GM18861 (cell line): ENCODE results near the gene POC1A.
"Not testable (repeated sequence)": the region's sequence is repeated elsewhere in the genome, so short reads cannot be mapped to it uniquely, and the experiment has no call there.

ENCODE experiments used
- ATAC-seq: cut with Tn5 transposase; IDR thresholded peaks from one replicate; pipeline ENCODE4 v1.9.1; 2021; ENCODE audit not compliant: unreplicated experiment

Gene POC1A

GRCh38 chr3:52051444-52051843 is 102.8 kb downstream of the POC1A start:
- no peak for ATAC-seq

- ATAC-seq, result no peak
Measured at GRCh38 chr3:52050571-52050970, 103.7 kb downstream of the POC1A start.

- ATAC-seq, result no peak
Measured at GRCh38 chr3:52049503-52049902, 104.7 kb downstream of the POC1A start.

- no peak for ATAC-seq
Measured at GRCh38 chr3:52047295-52047960, 106.8 kb downstream of the POC1A start.

- no peak for ATAC-seq
Measured at GRCh38 chr3:52046902-52047239, 107.4 kb downstream of the POC1A start.

GRCh38 chr3:52046186-52046901 is 107.9 kb downstream of the POC1A start:
- no peak for ATAC-seq

GRCh38 chr3:52044869-52045619 is 109.2 kb downstream of the POC1A start:
- ATAC-seq, result no peak

- ATAC-seq, result no peak
Measured at GRCh38 chr3:52043750-52044149, 110.5 kb downstream of the POC1A start.

GRCh38 chr3:52043039-52043438 is 111.2 kb downstream of the POC1A start:
- ATAC-seq, result not testable (repeated sequence)

- no peak for ATAC-seq
Measured at GRCh38 chr3:52041118-52041731, 113.0 kb downstream of the POC1A start.

- no peak for ATAC-seq
Measured at GRCh38 chr3:52040600-52040999, 113.6 kb downstream of the POC1A start.

GRCh38 chr3:52039846-52040245 is 114.4 kb downstream of the POC1A start:
- no peak for ATAC-seq

- no peak for ATAC-seq
Measured at GRCh38 chr3:52039426-52039825, 114.8 kb downstream of the POC1A start.

GRCh38 chr3:52038227-52038626 is 116.0 kb downstream of the POC1A start:
- no peak for ATAC-seq

- no peak for ATAC-seq
Measured at GRCh38 chr3:52037291-52037690, 116.9 kb downstream of the POC1A start.

- no peak for ATAC-seq
Measured at GRCh38 chr3:52036829-52037228, 117.4 kb downstream of the POC1A start.

- ATAC-seq, result peak; percentile 66
Measured at GRCh38 chr3:52036222-52036694, 118.0 kb downstream of the POC1A start.

GRCh38 chr3:52034651-52035050 is 119.6 kb downstream of the POC1A start:
- ATAC-seq, result no peak

- ATAC-seq, result no peak
Measured at GRCh38 chr3:52034212-52034611, 120.0 kb downstream of the POC1A start.

GRCh38 chr3:52033748-52034147 is 120.5 kb downstream of the POC1A start:
- not testable (repeated sequence) for ATAC-seq

GRCh38 chr3:52032702-52033408 is 121.4 kb downstream of the POC1A start:
- no peak for ATAC-seq
